ENCODE data around the gene SCAND1. TPM values are rescaled to one million over a fixed set of nuclear protein-coding genes. Genes with fewer than 3 reads are reported as not detected.
"Not testable (repeated sequence)": the region's sequence is repeated elsewhere in the genome, so short reads cannot be mapped to it uniquely, and the experiment has no call there.

SCAND1 gene
- total RNA-seq, 1 experiment from 2014 or later = 59.6 TPM

GRCh38 chr20:35963878-35964277 lies 9.6 kb upstream of the SCAND1 start:
- ChIA-PET CTCF (no interaction called here), POLR2A (no interaction called here)
- TF ChIP-seq TCF7L2 (IDR thresholded peaks at IDR 0.05; ENCODE audit: low read depth, low read length) (no peak), CTCF (IDR thresholded peaks at IDR 0.05) (no peak), SIN3A (IDR thresholded peaks at IDR 0.05; ENCODE audit: borderline replicate concordance, insufficient read depth, low read depth, low read length) (no peak), REST (IDR thresholded peaks at IDR 0.05; ENCODE audit: insufficient read depth in 1 of 2, low read depth in 2 of 2, low read length in 1 of 2) (no peak), POLR2AphosphoS5 (IDR thresholded peaks at IDR 0.05; ENCODE audit: low read depth, low read length) (no peak)
- ATAC-seq = no peak
- no peaks in the 10 kb centered on the region for H3K4me1 ChIP-seq (ENCODE audit: control insufficient read depth, insufficient read depth, low read length)
- H3K27me3 ChIP-seq (ENCODE audit: control insufficient read depth, insufficient read depth, low read length) = no peaks in the 10 kb centered on the region
- DNase-seq (ENCODE audit: low read depth, low spot score) = no peak
- no peak overlapping the region for H3K27ac ChIP-seq (ENCODE audit: low read length)
- intact Hi-C loops (cut with micrococcal nuclease; ENCODE audit: unreplicated experiment) (no loop called here), in situ Hi-C loops (cut with HindIII; ENCODE audit: low pct_unique_long_range_greater_than_20kb, low sequenced_read_pairs) (no loop called here)
- no peak overlapping the region for H3K4me3 ChIP-seq (ENCODE audit: low read depth in 2 of 2, low read length in 2 of 2)
- BruUV-seq (replicated peaks) = no TSS peak
- H3K9me3 ChIP-seq (ENCODE audit: control insufficient read depth, insufficient read depth, low read depth, low read length) = no peaks in the 10 kb centered on the region
- H3K36me3 ChIP-seq (ENCODE audit: control insufficient read depth, insufficient read depth, low read length) = no peaks in the 10 kb centered on the region

- CTCF ChIA-PET; H3K27me3 ChIP-seq (ENCODE audit: control insufficient read depth, insufficient read depth, low read length); DNase-seq (ENCODE audit: low read depth, low spot score); in situ Hi-C loops (cut with HindIII; ENCODE audit: low pct_unique_long_range_greater_than_20kb, low sequenced_read_pairs); POLR2A ChIA-PET; H3K9me3 ChIP-seq (ENCODE audit: control insufficient read depth, insufficient read depth, low read depth, low read length); H3K4me3 ChIP-seq (ENCODE audit: low read depth in 2 of 2, low read length in 2 of 2); H3K4me1 ChIP-seq (ENCODE audit: control insufficient read depth, insufficient read depth, low read length); BruUV-seq (replicated peaks); ATAC-seq; H3K27ac ChIP-seq (ENCODE audit: low read length); intact Hi-C loops (cut with micrococcal nuclease; ENCODE audit: unreplicated experiment); H3K36me3 ChIP-seq (ENCODE audit: control insufficient read depth, insufficient read depth, low read length): not testable (repeated sequence)
These were observed 5.0 kb upstream of the SCAND1 start for GRCh38 chr20:35959291-35959690.

GRCh38 chr20:35956616-35957015 lies 2.3 kb upstream of the SCAND1 start:
- ChIA-PET CTCF (interaction anchor here (0.6 kb wide), 1 partner anchor 10 kb away, joined by 7 read pairs; no protein-coding TSS in a partner anchor), POLR2A (no interaction called here)
- Histone ChIP-seq H3K36me3 (ENCODE audit: control insufficient read depth, insufficient read depth, low read length) (no peaks in the 10 kb centered on the region), H3K27ac (ENCODE audit: low read length) (no peak overlapping the region), H3K9me3 (ENCODE audit: control insufficient read depth, insufficient read depth, low read depth, low read length) (no peaks in the 10 kb centered on the region), H3K27me3 (ENCODE audit: control insufficient read depth, insufficient read depth, low read length) (no peaks in the 10 kb centered on the region), H3K4me1 (ENCODE audit: control insufficient read depth, insufficient read depth, low read length) (peaks cover 8% of the 10 kb centered on the region), H3K4me3 (ENCODE audit: low read depth in 2 of 2, low read length in 2 of 2) (no peak overlapping the region)
- ATAC-seq = no peak
- intact Hi-C loops (cut with micrococcal nuclease; ENCODE audit: unreplicated experiment) = no loop called here
- TF ChIP-seq SIN3A (IDR thresholded peaks at IDR 0.05; ENCODE audit: borderline replicate concordance, insufficient read depth, low read depth, low read length) = no peak
- no peak for TF ChIP-seq REST (IDR thresholded peaks at IDR 0.05; ENCODE audit: insufficient read depth in 1 of 2, low read depth in 2 of 2, low read length in 1 of 2)
- TF ChIP-seq CTCF (IDR thresholded peaks at IDR 0.05) = no peak
- TF ChIP-seq TCF7L2 (IDR thresholded peaks at IDR 0.05; ENCODE audit: low read depth, low read length) = no peak
- no peak for TF ChIP-seq POLR2AphosphoS5 (IDR thresholded peaks at IDR 0.05; ENCODE audit: low read depth, low read length)
- no TSS peak for BruUV-seq (replicated peaks)
- in situ Hi-C loops (cut with HindIII; ENCODE audit: low pct_unique_long_range_greater_than_20kb, low sequenced_read_pairs) = no loop called here
- no peak for DNase-seq (ENCODE audit: low read depth, low spot score)
